GM18526 (cell line): ENCODE data around the gene RMP24.

Experiments used
- POLR2A ChIP-seq: IDR thresholded peaks from 3 replicates; pipeline ENCODE4 v1.6.1; 2011; ENCODE audit not compliant: insufficient read length; ENCODE audit errors: extremely low read depth

Gene RMP24

GRCh38 chr18:35993013-35993412, 20.5 kb downstream of the RMP24 start:
- no peak for TF ChIP-seq POLR2A

- no peak for TF ChIP-seq POLR2A
These were observed 26.5 kb downstream of the RMP24 start for GRCh38 chr18:35998967-35999366.

GRCh38 chr18:35999925-36000324, 27.4 kb downstream of the RMP24 start:
- no peak for TF ChIP-seq POLR2A

DNA sequence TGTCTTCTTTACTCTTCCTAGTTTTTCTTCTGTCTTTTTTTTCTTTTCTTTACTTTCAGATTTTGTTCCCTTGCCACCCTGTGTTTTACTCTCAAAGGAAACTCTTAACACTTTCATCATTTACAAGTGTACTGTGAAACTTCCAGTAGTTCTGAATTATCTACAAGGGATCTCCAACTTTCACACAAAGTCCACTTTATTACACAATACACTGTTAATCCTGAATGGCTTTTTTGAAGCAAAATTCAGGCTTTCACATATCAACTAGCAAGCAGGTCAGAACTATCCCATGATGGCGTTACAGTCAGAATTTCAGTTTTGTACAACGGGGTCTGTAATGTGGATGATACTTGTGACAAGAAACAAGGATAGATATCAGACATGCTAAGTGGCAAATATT, 34.5 kb downstream of the RMP24 start:
- no peak for TF ChIP-seq POLR2A

DNA sequence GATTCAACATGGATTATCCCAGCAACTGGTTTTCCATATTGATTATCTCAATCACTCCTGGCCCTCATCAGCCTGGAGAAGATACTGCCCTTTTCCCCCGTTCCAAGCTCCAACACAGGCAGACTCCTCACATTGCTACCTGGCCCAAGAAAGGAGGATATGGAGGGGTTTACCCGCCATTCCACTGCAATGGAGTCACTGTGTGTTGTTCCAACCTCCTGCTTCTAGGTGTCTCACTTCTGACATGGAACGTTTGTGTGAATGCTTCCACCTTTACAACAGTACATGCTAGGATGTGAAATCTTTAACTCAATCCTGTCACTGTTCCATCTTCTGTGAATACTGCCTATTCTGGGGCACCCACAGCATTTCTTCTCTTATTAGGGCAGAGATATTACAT, 36.7 kb downstream of the RMP24 start:
- no peak for TF ChIP-seq POLR2A

DNA sequence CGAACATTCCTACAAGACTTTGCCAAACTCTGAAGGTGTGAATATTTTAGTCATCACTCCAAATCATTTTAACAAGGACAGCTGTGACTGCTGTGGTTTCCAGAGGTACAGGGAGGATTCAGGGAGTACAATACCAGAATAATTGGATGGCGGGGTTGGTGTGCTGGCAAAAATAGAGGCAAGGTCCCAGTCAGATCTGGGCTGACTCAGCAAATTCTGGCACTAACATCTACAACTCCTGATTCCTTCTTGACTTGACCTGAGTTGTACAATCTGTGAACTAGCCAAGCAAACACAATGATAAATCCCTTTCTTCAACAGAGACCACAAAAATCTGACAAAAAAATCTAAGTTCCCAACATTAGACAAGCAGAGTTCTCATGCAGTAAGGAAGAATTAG, 40.4 kb downstream of the RMP24 start:
- no peak for TF ChIP-seq POLR2A

GRCh38 chr18:36015629-36016028, 43.1 kb downstream of the RMP24 start:
- no peak for TF ChIP-seq POLR2A

DNA sequence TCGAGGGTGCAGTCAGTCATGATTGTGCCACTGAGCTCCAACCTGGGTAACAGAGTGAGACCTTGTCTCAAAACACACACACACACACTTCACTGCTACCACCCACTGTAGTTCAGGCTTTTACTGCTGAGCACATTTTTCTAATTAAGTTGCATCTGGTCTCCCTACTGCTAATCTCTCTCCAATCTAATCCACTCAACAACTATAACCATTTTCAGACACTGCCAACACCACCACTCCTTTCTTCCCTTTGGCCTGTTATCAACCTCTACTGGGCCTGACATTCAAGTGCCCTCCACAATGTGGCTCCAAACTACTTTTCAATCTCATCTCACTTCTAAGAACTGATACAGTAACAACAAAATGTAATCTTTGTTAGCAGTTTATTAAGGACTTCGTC, 44.8 kb downstream of the RMP24 start:
- no peak for TF ChIP-seq POLR2A

- TF ChIP-seq POLR2A = no peak
These were observed 47.8 kb downstream of the RMP24 start for GRCh38 chr18:36020174-36020711.

DNA sequence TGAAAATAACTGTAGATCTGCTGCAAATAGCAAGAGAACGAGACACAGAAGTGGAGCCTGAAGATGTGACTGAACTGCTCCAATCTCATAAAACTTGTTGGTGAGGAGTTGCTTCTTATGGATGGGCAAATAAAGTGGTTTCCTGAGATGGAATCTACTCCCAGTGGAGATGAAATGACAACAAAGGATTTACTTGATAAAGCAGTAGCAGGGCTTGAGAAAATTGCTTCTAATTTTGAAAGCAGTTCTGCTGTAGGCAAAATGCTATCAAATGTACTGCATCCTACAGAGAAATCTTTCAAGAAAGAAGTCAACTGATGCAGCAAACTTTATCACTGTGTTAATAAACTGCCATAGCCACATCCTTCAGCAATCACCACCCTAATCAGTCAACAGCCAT, 50.9 kb downstream of the RMP24 start:
- TF ChIP-seq POLR2A = no peak

DNA sequence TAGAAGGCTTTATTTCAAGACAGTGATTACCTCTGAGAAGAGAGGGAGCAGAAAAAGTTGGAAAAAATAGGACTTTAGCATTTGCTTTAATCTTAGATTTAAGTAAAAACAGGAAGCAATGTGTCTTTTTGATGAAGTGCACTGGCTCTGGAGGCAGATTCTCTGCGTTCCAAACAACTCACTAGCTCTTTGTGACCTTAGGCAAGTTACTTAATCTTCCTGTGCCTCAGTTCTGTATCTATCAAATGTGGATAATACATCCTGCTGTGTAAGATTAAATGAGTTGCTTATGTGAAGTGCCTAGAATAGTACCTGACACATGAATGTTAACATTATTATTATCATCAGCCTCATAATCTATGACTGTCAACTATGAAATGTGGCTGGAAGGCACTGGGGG, 52.5 kb downstream of the RMP24 start:
- no peak for TF ChIP-seq POLR2A

DNA sequence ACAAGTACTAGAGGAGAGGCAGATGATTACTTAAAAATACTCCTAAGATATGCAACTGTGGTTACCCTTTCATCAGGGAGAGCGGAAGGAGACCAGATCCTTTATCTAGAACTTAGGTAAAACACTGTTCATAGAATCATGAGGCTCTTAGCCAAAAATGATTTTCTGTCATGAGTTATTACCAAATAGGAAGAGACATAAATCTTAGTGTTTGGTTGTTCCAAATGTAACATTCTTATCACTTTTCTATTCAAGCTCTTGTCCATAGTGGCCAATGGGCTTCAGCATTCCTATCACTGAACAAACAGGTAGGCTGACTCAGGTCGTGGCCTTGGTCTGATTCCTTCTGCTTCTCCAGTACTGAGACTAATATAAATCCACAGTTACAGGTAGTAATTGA, 56.4 kb downstream of the RMP24 start:
- TF ChIP-seq POLR2A = no peak
